H1 (cell line): ENCODE data around the gene KCNIP2. TPM values are rescaled to one million over a fixed set of nuclear protein-coding genes. Genes with fewer than 3 reads are reported as not detected.
A peak's percentile ranks its signal among the peaks of the same experiment; 100 is the strongest.

Experiments used
- ATF2 ChIP-seq: IDR thresholded peaks from 2 replicates; pipeline ENCODE4 v1.6.1; 2012; ENCODE audit warnings: low read length, inconsistent platforms
- CTCF ChIP-seq, 3 experiments: IDR thresholded peaks; 1 replicate in 2 of 3; 2 replicates in 1 of 3; pipeline versions ENCODE4 v1.5.1 to v1.6.1; 2011; ENCODE audit warnings: low read length in 3 of 3, mild to moderate bottlenecking in 3 of 3, inconsistent platforms in 2 of 3, low read depth in 1 of 3, moderate library complexity in 1 of 3; ENCODE audit not compliant: insufficient read depth in 1 of 3; ENCODE audit errors: control extremely low read depth in 1 of 3
- E2F6 ChIP-seq: IDR thresholded peaks from 2 replicates; pipeline ENCODE4 v1.6.1; 2012; ENCODE audit warnings: inconsistent platforms
- EGR1 ChIP-seq: IDR thresholded peaks from 2 replicates; pipeline ENCODE4 v1.6.1; 2011; ENCODE audit warnings: low read depth, low read length, borderline replicate concordance
- GABPA ChIP-seq: IDR thresholded peaks from 2 replicates; pipeline ENCODE4 v1.6.1; 2011; ENCODE audit warnings: mild to moderate bottlenecking, low read length, moderate library complexity, borderline replicate concordance; ENCODE audit not compliant: insufficient read depth
- JUN ChIP-seq: IDR thresholded peaks from 2 replicates; pipeline ENCODE4 v1.6.1; 2011; ENCODE audit warnings: low read depth, mild to moderate bottlenecking, improper control_type of control experiment, low read length
- KDM4A ChIP-seq: IDR thresholded peaks from one replicate; pipeline ENCODE4 v1.7.1; 2012; ENCODE audit warnings: low read depth, mild to moderate bottlenecking, moderate library complexity, low read length, inconsistent platforms; ENCODE audit not compliant: severe bottlenecking
- MAFK ChIP-seq: IDR thresholded peaks from 2 replicates; pipeline ENCODE4 v1.6.1; 2012; ENCODE audit warnings: low read depth, mild to moderate bottlenecking, improper control_type of control experiment, low read length
- POLR2A ChIP-seq, 2 experiments: IDR thresholded peaks; 1 replicate in 1 of 2; 2 replicates in 1 of 2; pipeline ENCODE4 v1.6.1; 2011; ENCODE audit warnings: low read depth in 2 of 2, low read length in 2 of 2, mild to moderate bottlenecking in 2 of 2; ENCODE audit errors: control extremely low read depth in 1 of 2
- POU5F1 ChIP-seq: IDR thresholded peaks from 2 replicates; pipeline ENCODE4 v1.6.1; 2011; ENCODE audit warnings: low read depth, mild to moderate bottlenecking, low read length, moderate library complexity
- RBBP5 ChIP-seq: IDR thresholded peaks from 2 replicates; pipeline ENCODE4 v1.7.1; 2012; ENCODE audit warnings: low read depth, mild to moderate bottlenecking, inconsistent platforms, low read length, moderate library complexity, borderline replicate concordance
- SIN3A ChIP-seq, 2 experiments: IDR thresholded peaks in 1 of 2; conservative IDR thresholded peaks in 1 of 2; 2 replicates each; pipeline ENCODE4 v1.6.1; 2011 to 2012; ENCODE audit warnings: low read length in 2 of 2, improper control_type of control experiment in 1 of 2, low read depth in 1 of 2, mild to moderate bottlenecking in 1 of 2
- SP4 ChIP-seq: IDR thresholded peaks from 2 replicates; pipeline ENCODE4 v1.6.1; 2012; ENCODE audit warnings: low read length, inconsistent platforms
- SRF ChIP-seq: IDR thresholded peaks from 2 replicates; pipeline ENCODE4 v1.6.1; 2011; ENCODE audit warnings: mild to moderate bottlenecking, low read depth, low read length, moderate library complexity
- TAF1 ChIP-seq: IDR thresholded peaks from 2 replicates; pipeline ENCODE4 v1.6.1; 2011; ENCODE audit warnings: mild to moderate bottlenecking, low read depth, low read length
- TCF12 ChIP-seq: IDR thresholded peaks from 2 replicates; pipeline ENCODE4 v1.6.1; 2011; ENCODE audit warnings: low read depth, mild to moderate bottlenecking, low read length
- polyA plus RNA-seq, 7 experiments: library from polyadenylated mRNA; depleted of rRNA in 3 of 7; stranded (reverse) in 5 of 7; unstranded in 2 of 7; fragments of >200 nt in 5 of 7; fragments of 200-250 nt in 2 of 7; gene quantifications; 1 replicate in 5 of 7; 2 replicates in 1 of 7; 4 replicates in 1 of 7; pipeline versions ENCODE4 v1.2.1 to v1.2.3, GENCODE V29; 2011 to 2013; ENCODE audit warnings: missing spikeins in 2 of 7, mixed read lengths in 2 of 7
- total RNA-seq: library from RNA; stranded (reverse); fragmentation: NEBNext Ultra II Directional; extraction: Animal tissue kit (Norgen Biotek cat#: 25700); gene quantifications from 2 replicates; pipeline ENCODE4 v1.2.1, GENCODE V29; 2021

KCNIP2 gene
- total and polyA plus RNA-seq, 2 of the 8 experiments (the other 6 are each of a cell fraction or from before 2014, with no cell fraction given) = 2.7 to 6.0 TPM

GRCh38 chr10:101818872-101819633, 24.5 kb downstream of the KCNIP2 start (continued):
- TF ChIP-seq TAF1 (no peak), EGR1 (no peak), POLR2A (IDR thresholded peaks at IDR 0.05; ENCODE audit: control extremely low read depth in 1 of 2, low read depth in 2 of 2, low read length in 2 of 2) (no peak), TCF12 (no peak), KDM4A (peak; percentile 11), POU5F1 (no peak), SP4 (no peak), SIN3A (conservative IDR thresholded peaks at IDR 0.05 in 1 of 2, IDR thresholded peaks at IDR 0.05 in 1 of 2; ENCODE audit: low read depth in 1 of 2, low read length in 2 of 2) (no peak; a peak in 1 of 4 replicates), CTCF (IDR thresholded peaks at IDR 0.05; ENCODE audit: control extremely low read depth in 1 of 3, insufficient read depth in 1 of 3, low read depth in 1 of 3, low read length in 3 of 3) (no peak), E2F6 (peak; percentile 41; the same call in 1 of the 2 replicates), ATF2 (0 out of 2 replicates have a peak, but pooled peaks have one; percentile 74), MAFK (no peak), GABPA (no peak), SRF (no peak), RBBP5 (no peak), JUN (no peak)
- TF ChIP-seq, all 59 proteins: peak for 8
